GM10266 (cell line): ENCODE data around the gene CNNM2.

Experiments used
- DNase-seq: peaks from one replicate; pipeline ENCODE4 v3.0.0; 2012; ENCODE audit errors: extremely low spot score
- CTCF ChIP-seq: IDR thresholded peaks from 2 replicates; pipeline ENCODE4 v1.5.1; 2012; ENCODE audit warnings: mild to moderate bottlenecking, low read depth; ENCODE audit not compliant: control insufficient read depth, insufficient read depth; ENCODE audit errors: missing control alignments

The CNNM2 gene

GRCh38 chr10:103103989-103104388 is 185.9 kb downstream of the CNNM2 start:
- no peak for TF ChIP-seq CTCF
- DNase-seq, result no peak

- no peak for DNase-seq
- no peak for TF ChIP-seq CTCF
These were observed 186.6 kb downstream of the CNNM2 start for GRCh38 chr10:103104721-103105120.

GRCh38 chr10:103105462-103105861 is 187.4 kb downstream of the CNNM2 start:
- no peak for DNase-seq
- TF ChIP-seq CTCF, result no peak

GRCh38 chr10:103106539-103106938 is 188.4 kb downstream of the CNNM2 start:
- no peak for TF ChIP-seq CTCF
- DNase-seq, result no peak

- TF ChIP-seq CTCF, result no peak
- no peak for DNase-seq
These were observed 191.7 kb downstream of the CNNM2 start for GRCh38 chr10:103109821-103110220.

GRCh38 chr10:103110407-103110806 is 192.3 kb downstream of the CNNM2 start:
- DNase-seq, result no peak
- no peak for TF ChIP-seq CTCF

- peak; percentile 30 for DNase-seq
- TF ChIP-seq CTCF, result no peak
These were observed 193.2 kb downstream of the CNNM2 start for GRCh38 chr10:103111031-103111917.
